KMS-11 (cell line): ENCODE measurements around the gene APOL3.
"Not testable (repeated sequence)": the region's sequence is repeated elsewhere in the genome, so short reads cannot be mapped to it uniquely, and the experiment has no call there.

Experiments used
- H2AFZ ChIP-seq: fragments of 200-600 bp; sonication (generic); 2 replicates; pipeline ENCODE4 v1.6.1; 2016; ENCODE audit warnings: antibody characterized with exemption, mixed run types, low read depth
- H3K27ac ChIP-seq: fragments of 200-600 bp; sonication (generic); 2 replicates; pipeline ENCODE4 v1.6.1; 2016; ENCODE audit warnings: mild to moderate bottlenecking, mixed run types
- H3K27me3 ChIP-seq: fragments of 200-600 bp; sonication (generic); 2 replicates; pipeline ENCODE4 v1.6.1; 2017; ENCODE audit warnings: mild to moderate bottlenecking, low read depth, mixed run types, moderate library complexity; ENCODE audit not compliant: insufficient read depth
- H3K36me3 ChIP-seq: fragments of 200-600 bp; sonication (generic); 2 replicates; pipeline ENCODE4 v1.6.1; 2017; ENCODE audit warnings: mild to moderate bottlenecking, mixed run types; ENCODE audit not compliant: insufficient read depth
- H3K4me1 ChIP-seq: fragments of 200-600 bp; sonication (generic); 2 replicates; pipeline ENCODE4 v1.6.1; 2016; ENCODE audit warnings: mild to moderate bottlenecking, low read depth, mixed run types; ENCODE audit not compliant: poor library complexity, severe bottlenecking
- H3K4me2 ChIP-seq: fragments of 200-600 bp; sonication (generic); 2 replicates; pipeline ENCODE4 v1.7.0; 2016; ENCODE audit warnings: mild to moderate bottlenecking, mixed run types
- H3K4me3 ChIP-seq: fragments of 200-600 bp; sonication (generic); IDR thresholded peaks from 2 replicates; pipeline ENCODE4 v1.6.1; 2017; ENCODE audit warnings: low read depth, low read length, mixed read lengths; ENCODE audit not compliant: insufficient read depth
- H3K79me2 ChIP-seq: fragments of 200-600 bp; sonication (generic); 2 replicates; pipeline ENCODE4 v1.6.1; 2016; ENCODE audit warnings: low read depth, mixed run types; ENCODE audit not compliant: insufficient read depth
- H3K9ac ChIP-seq: fragments of 200-600 bp; sonication (generic); 2 replicates; pipeline ENCODE4 v1.6.1; 2016; ENCODE audit warnings: mild to moderate bottlenecking, mixed run types
- H4K20me1 ChIP-seq: fragments of 200-600 bp; sonication (generic); 2 replicates; pipeline ENCODE4 v1.6.1; 2016; ENCODE audit warnings: mild to moderate bottlenecking, mixed run types; ENCODE audit not compliant: insufficient read depth
- TF ChIP-seq, protein P1 (sequence below): fragments of 200-600 bp; sonication (generic); conservative IDR thresholded peaks from 2 replicates; pipeline ENCODE4 v1.6.1; 2017; ENCODE audit warnings: low read depth, mild to moderate bottlenecking, antibody characterized with exemption, low read length, moderate library complexity, mixed read lengths

The APOL3 gene

DNA sequence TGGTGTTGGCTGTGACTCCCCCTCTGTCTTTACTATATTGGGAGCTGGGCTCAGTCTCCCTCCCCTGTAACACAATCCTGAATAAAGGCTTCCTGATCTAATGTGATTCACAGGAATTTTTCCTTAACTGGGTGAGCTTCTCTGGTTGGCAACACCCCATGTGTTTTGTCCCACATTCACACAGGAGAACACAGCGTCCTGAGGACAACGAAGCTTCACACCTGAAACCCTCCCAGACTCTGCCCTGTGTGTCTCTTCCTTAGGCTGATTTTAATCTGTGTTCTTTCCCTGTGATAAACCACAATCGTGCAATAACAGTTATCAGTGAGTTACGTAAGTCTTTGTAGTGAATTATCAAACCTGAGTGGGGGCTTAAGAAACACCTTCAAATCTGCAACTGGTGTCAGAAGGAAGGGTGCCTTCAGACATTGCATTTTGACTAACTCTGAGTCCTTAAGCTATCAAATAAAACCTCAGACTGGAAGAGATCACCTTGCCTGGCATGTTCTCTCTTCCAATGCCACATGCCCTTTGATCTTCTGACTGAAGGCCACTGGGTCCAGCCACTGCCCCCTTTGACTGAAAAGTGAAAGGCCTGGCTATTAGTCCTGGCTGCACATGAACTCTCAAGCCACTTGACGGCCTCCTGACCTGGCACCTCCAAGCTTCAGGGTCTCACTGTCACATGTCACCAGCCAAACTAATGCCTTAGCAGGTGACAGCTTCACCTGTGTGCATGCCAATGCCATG is 17.3 kb downstream of the APOL3 start:
- Histone ChIP-seq H3K4me3 (no peak overlapping the region), H3K4me2 (no peak overlapping the region), H3K79me2 (no peaks in the 10 kb centered on the region), H3K36me3 (no peaks in the 10 kb centered on the region), H3K27ac (no peak overlapping the region), H3K4me1 (no peaks in the 10 kb centered on the region), H3K9ac (no peak overlapping the region), H3K27me3 (no peaks in the 10 kb centered on the region), H2AFZ (no peak overlapping the region), H4K20me1 (no peaks in the 10 kb centered on the region)
- TF ChIP-seq, protein P1, sequence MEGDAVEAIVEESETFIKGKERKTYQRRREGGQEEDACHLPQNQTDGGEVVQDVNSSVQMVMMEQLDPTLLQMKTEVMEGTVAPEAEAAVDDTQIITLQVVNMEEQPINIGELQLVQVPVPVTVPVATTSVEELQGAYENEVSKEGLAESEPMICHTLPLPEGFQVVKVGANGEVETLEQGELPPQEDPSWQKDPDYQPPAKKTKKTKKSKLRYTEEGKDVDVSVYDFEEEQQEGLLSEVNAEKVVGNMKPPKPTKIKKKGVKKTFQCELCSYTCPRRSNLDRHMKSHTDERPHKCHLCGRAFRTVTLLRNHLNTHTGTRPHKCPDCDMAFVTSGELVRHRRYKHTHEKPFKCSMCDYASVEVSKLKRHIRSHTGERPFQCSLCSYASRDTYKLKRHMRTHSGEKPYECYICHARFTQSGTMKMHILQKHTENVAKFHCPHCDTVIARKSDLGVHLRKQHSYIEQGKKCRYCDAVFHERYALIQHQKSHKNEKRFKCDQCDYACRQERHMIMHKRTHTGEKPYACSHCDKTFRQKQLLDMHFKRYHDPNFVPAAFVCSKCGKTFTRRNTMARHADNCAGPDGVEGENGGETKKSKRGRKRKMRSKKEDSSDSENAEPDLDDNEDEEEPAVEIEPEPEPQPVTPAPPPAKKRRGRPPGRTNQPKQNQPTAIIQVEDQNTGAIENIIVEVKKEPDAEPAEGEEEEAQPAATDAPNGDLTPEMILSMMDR, result no peak

DNA sequence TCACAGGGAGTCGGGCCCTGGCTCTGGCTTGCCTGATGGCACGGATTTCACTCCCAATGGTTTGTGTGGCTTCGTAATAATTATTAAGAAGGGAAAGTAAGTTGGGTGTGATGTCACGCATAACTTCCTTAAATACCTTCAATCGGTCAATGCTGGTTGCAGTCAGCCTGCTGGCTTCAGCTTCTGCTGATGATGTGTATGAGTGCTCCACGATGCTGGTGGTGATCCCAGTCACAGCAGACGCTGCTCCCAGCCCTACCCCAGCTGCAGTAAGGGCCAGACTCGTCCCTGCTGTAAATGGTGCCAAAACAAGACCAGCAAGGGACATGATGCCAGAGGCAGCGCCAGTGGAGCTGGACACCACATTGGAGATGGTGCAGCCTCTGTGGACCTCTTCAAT is 19.1 kb downstream of the APOL3 start:
- no peak overlapping the region for H2AFZ ChIP-seq
- H3K4me3 ChIP-seq, result no peak overlapping the region
- no peaks in the 10 kb centered on the region for H3K4me1 ChIP-seq
- no peaks in the 10 kb centered on the region for H3K27me3 ChIP-seq
- no peak overlapping the region for H3K27ac ChIP-seq
- TF ChIP-seq, protein P1, result no peak
- H3K79me2 ChIP-seq, result no peaks in the 10 kb centered on the region
- H3K4me2 ChIP-seq, result no peak overlapping the region
- no peaks in the 10 kb centered on the region for H3K36me3 ChIP-seq
- H4K20me1 ChIP-seq, result no peaks in the 10 kb centered on the region
- no peak overlapping the region for H3K9ac ChIP-seq

DNA sequence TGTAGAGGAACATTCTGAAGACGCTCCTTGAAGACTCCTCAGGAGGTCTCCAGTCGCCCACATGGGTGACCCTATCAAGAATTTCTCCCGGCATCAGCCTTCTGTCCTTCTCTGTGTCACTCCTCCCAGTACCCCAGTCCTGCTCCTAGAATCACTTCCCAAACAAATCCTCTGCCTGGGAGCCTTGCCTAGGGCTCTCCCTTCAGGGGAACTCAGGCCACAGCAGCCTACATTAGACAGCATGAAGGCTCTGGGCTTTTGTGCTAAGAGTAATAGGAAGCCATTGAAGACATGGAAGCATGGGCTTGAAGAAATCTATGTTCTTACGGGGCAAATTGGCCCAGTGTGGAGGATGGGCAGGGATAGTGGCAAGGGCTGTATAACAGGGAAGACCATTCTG is 21.8 kb downstream of the APOL3 start:
- not testable (repeated sequence) for H3K27me3 ChIP-seq, H4K20me1 ChIP-seq, H3K4me2 ChIP-seq, H3K27ac ChIP-seq, H3K4me1 ChIP-seq, H3K4me3 ChIP-seq, H3K79me2 ChIP-seq, H3K36me3 ChIP-seq, H3K9ac ChIP-seq, H2AFZ ChIP-seq

DNA sequence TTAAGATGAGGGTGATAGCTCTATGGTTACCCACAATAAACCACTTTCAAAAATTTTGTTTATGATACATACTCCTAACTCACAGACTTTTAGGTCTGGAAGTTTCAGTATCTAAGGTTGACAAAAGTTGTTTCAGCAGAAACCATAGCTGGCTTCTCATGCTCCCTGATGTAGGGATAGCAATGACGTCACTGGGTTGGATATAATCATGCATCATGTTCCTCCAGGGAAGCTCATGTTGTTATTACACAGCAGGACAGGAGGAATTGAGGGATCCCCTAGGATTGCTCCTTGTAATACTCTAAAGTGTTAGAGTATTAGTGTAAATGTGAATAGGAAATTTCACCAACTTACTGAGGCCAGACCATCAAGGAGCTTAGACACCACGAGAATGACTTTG is 23.6 kb downstream of the APOL3 start:
- H3K27ac ChIP-seq, result no peak overlapping the region
- no peak overlapping the region for H3K9ac ChIP-seq
- H3K27me3 ChIP-seq, result no peaks in the 10 kb centered on the region
- TF ChIP-seq, protein P1, result no peak
- no peaks in the 10 kb centered on the region for H3K79me2 ChIP-seq
- H3K4me2 ChIP-seq, result no peak overlapping the region
- no peaks in the 10 kb centered on the region for H3K36me3 ChIP-seq
- H2AFZ ChIP-seq, result no peak overlapping the region
- no peaks in the 10 kb centered on the region for H4K20me1 ChIP-seq
- no peak overlapping the region for H3K4me3 ChIP-seq
- no peaks in the 10 kb centered on the region for H3K4me1 ChIP-seq

DNA sequence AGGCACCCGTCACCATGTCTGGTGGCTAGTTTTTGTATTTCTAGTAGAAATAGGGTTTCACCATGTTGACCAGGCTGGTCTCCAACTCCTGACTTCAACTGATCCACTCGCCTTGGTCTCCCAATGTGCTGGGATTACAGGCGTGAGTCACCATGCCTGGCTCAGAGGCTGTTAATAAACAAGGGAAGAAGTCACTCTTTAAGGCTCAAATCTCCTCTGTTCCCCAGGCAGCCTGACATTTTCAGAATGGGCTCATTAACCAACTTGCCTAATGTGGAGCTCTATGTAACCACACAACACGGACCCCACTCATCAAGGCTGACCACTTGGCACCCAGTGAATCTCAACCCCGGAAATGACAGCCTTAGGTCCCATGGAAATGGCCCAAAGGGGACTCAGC is 24.1 kb downstream of the APOL3 start:
- Histone ChIP-seq H3K9ac (no peak overlapping the region), H3K27me3 (no peaks in the 10 kb centered on the region), H4K20me1 (no peaks in the 10 kb centered on the region), H3K36me3 (no peaks in the 10 kb centered on the region), H3K27ac (no peak overlapping the region), H3K79me2 (no peaks in the 10 kb centered on the region), H2AFZ (no peak overlapping the region), H3K4me3 (no peak overlapping the region), H3K4me1 (no peaks in the 10 kb centered on the region), H3K4me2 (no peak overlapping the region)
- TF ChIP-seq, protein P1, result no peak
